Measurements from ENCODE around the gene CCDC63.
"Not testable (repeated sequence)": the region's sequence is repeated elsewhere in the genome, so short reads cannot be mapped to it uniquely, and the experiment has no call there.

CCDC63 gene

GRCh38 chr12:110923692-110924334, 77.0 kb downstream of the CCDC63 start:
- no peak for FAIRE-seq

GRCh38 chr12:110927546-110927945, 80.8 kb downstream of the CCDC63 start:
- FAIRE-seq = no peak

GRCh38 chr12:110928700-110929099, 81.9 kb downstream of the CCDC63 start:
- no peak for FAIRE-seq

GRCh38 chr12:110929818-110930217, 83.0 kb downstream of the CCDC63 start:
- no peak for FAIRE-seq

GRCh38 chr12:110930348-110931314, 83.8 kb downstream of the CCDC63 start:
- FAIRE-seq = no peak

- no peak for FAIRE-seq
These were observed 84.5 kb downstream of the CCDC63 start for GRCh38 chr12:110931315-110931728.

- no peak for FAIRE-seq
These were observed 85.3 kb downstream of the CCDC63 start for GRCh38 chr12:110932046-110932445.

- FAIRE-seq = no peak
These were observed 86.7 kb downstream of the CCDC63 start for GRCh38 chr12:110933326-110933974.

GRCh38 chr12:110934093-110934852, 87.5 kb downstream of the CCDC63 start:
- FAIRE-seq = no peak

- FAIRE-seq = no peak
These were observed 88.8 kb downstream of the CCDC63 start for GRCh38 chr12:110935588-110935987.

- FAIRE-seq = no peak
These were observed 89.7 kb downstream of the CCDC63 start for GRCh38 chr12:110936367-110937103.

- FAIRE-seq = no peak
These were observed 90.4 kb downstream of the CCDC63 start for GRCh38 chr12:110937104-110937641.

- FAIRE-seq = no peak
These were observed 93.5 kb downstream of the CCDC63 start for GRCh38 chr12:110940296-110940695.

- no peak for FAIRE-seq
These were observed 94.1 kb downstream of the CCDC63 start for GRCh38 chr12:110940933-110941332.

- no peak for FAIRE-seq
These were observed 94.6 kb downstream of the CCDC63 start for GRCh38 chr12:110941391-110941790.

GRCh38 chr12:110943373-110943772, 96.6 kb downstream of the CCDC63 start:
- FAIRE-seq = no peak

- FAIRE-seq = no peak
These were observed 101.3 kb downstream of the CCDC63 start for GRCh38 chr12:110948041-110948440.

GRCh38 chr12:110950466-110950865, 103.7 kb downstream of the CCDC63 start:
- not testable (repeated sequence) for FAIRE-seq

- not testable (repeated sequence) for FAIRE-seq
These were observed 104.1 kb downstream of the CCDC63 start for GRCh38 chr12:110950867-110951266.
